Erythroblast (primary cell): ENCODE measurements around the gene TPH2.

ENCODE experiments used
- GATA1 ChIP-seq: IDR thresholded peaks from 2 replicates; pipeline ENCODE4 v1.6.1; 2011; ENCODE audit warnings: low read depth, mild to moderate bottlenecking, control low read depth, low read length, moderate library complexity
- POLR2A ChIP-seq: IDR thresholded peaks from 2 replicates; pipeline ENCODE4 v1.6.1; 2011; ENCODE audit warnings: mild to moderate bottlenecking, low read length

DNA sequence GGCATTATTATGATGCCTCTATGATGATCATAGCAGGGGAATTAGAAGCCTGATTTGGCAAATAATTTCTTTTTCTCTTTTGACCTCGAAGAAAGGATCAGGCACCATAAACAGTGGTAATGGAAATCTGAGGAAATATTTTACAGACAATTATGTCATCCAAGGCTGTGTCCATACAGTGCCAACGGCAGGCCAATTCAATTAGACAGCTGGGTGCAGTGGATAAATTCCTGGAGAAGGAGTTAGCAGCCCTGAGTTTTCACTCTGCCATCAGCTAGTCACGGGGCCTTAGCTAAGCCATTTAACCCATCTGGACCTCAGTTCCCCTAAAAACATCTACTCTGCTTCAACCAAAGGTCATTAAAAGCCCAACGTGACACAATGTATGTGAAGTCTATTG, 4.1 kb downstream of the TPH2 start:
- TF ChIP-seq POLR2A = no peak
- no peak for TF ChIP-seq GATA1
